Osteoblast (primary cell): ENCODE results near the gene USP3. TPM values are rescaled to one million over a fixed set of nuclear protein-coding genes. Genes with fewer than 3 reads are reported as not detected.
A peak's percentile ranks its signal among the peaks of the same experiment; 100 is the strongest.
"Not testable (repeated sequence)": the region's sequence is repeated elsewhere in the genome, so short reads cannot be mapped to it uniquely, and the experiment has no call there.

Source experiments
- DNase-seq: peaks from one replicate; pipeline ENCODE4 v3.0.0; 2011; ENCODE audit warnings: low spot score, mixed read lengths; ENCODE audit not compliant: insufficient read length; ENCODE audit errors: missing footprints
- H2AFZ ChIP-seq: 2 replicates; pipeline ENCODE4 v1.6.0; 2011; ENCODE audit warnings: mild to moderate bottlenecking, low read length
- H3K27ac ChIP-seq: 2 replicates; pipeline ENCODE4 v1.5.1; 2011; ENCODE audit warnings: mild to moderate bottlenecking, low read depth, low read length, moderate library complexity
- H3K27me3 ChIP-seq: 2 replicates; pipeline ENCODE4 v1.6.0; 2012; ENCODE audit warnings: mild to moderate bottlenecking, control low read depth, inconsistent platforms, low read length, moderate library complexity; ENCODE audit not compliant: insufficient read depth
- H3K36me3 ChIP-seq: 2 replicates; pipeline ENCODE4 v1.5.1; 2011; ENCODE audit warnings: mild to moderate bottlenecking, low read length, control low read depth, moderate library complexity; ENCODE audit not compliant: insufficient read depth
- H3K4me1 ChIP-seq: 2 replicates; pipeline ENCODE4 v1.5.1; 2011; ENCODE audit warnings: mild to moderate bottlenecking, low read length, control low read depth, moderate library complexity; ENCODE audit not compliant: insufficient read depth
- H3K4me2 ChIP-seq: 2 replicates; pipeline ENCODE4 v1.6.0; 2011; ENCODE audit warnings: mild to moderate bottlenecking, low read length; ENCODE audit not compliant: insufficient read depth
- H3K4me3 ChIP-seq: fragments of 200-600 bp; sonication (generic); 3 replicates; pipeline ENCODE4 v1.5.1; 2012; ENCODE audit warnings: mild to moderate bottlenecking, low read length, inconsistent platforms; ENCODE audit not compliant: insufficient read depth
- H3K79me2 ChIP-seq: 2 replicates; pipeline ENCODE4 v1.6.0; 2012; ENCODE audit warnings: mild to moderate bottlenecking, low read length, control low read depth, inconsistent platforms; ENCODE audit not compliant: insufficient read depth
- H3K9me3 ChIP-seq: 2 replicates; pipeline ENCODE4 v1.5.1; 2011; ENCODE audit warnings: low read depth, low read length, control low read depth
- H4K20me1 ChIP-seq: 2 replicates; pipeline ENCODE4 v1.6.0; 2012; ENCODE audit warnings: mild to moderate bottlenecking, low read length, control low read depth; ENCODE audit not compliant: insufficient read depth
- total RNA-seq: library from RNA; depleted of rRNA; stranded (reverse); fragments of >200 nt; gene quantifications from 2 replicates; pipeline ENCODE4 v1.2.3, GENCODE V29; 2012
- TF ChIP-seq, protein P1 (sequence below): IDR thresholded peaks from 2 replicates; pipeline ENCODE4 v1.5.1; 2011; ENCODE audit warnings: mild to moderate bottlenecking, low read depth, low read length, moderate library complexity; ENCODE audit errors: extremely low read depth

Gene USP3
- total RNA-seq, 1 donor = 60.1 TPM

DNA sequence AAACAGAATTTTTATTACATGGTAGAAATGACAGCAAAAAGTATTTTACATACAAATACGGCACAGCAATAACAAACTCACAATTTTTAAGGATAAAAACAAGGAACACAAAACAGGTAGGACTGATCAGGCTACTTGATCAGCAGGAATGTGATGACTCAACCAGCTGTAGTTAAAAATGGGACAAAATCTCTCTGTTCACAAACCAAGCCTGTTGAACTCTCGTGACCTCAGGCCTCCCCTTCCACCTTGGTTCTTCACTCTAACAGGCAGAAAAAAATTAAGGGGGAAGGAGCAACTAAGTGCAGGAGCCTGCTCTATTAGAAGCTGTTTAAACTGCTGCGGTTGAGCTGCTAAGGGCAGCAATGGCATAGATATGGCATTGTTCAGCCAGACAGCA lies 111.5 kb downstream of the USP3 start:
- TF ChIP-seq, protein P1, sequence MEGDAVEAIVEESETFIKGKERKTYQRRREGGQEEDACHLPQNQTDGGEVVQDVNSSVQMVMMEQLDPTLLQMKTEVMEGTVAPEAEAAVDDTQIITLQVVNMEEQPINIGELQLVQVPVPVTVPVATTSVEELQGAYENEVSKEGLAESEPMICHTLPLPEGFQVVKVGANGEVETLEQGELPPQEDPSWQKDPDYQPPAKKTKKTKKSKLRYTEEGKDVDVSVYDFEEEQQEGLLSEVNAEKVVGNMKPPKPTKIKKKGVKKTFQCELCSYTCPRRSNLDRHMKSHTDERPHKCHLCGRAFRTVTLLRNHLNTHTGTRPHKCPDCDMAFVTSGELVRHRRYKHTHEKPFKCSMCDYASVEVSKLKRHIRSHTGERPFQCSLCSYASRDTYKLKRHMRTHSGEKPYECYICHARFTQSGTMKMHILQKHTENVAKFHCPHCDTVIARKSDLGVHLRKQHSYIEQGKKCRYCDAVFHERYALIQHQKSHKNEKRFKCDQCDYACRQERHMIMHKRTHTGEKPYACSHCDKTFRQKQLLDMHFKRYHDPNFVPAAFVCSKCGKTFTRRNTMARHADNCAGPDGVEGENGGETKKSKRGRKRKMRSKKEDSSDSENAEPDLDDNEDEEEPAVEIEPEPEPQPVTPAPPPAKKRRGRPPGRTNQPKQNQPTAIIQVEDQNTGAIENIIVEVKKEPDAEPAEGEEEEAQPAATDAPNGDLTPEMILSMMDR = no peak
- no peaks in the 10 kb centered on the region for H3K79me2 ChIP-seq
- H3K9me3 ChIP-seq = no peaks in the 10 kb centered on the region
- peaks cover 20% of the 10 kb centered on the region for H3K36me3 ChIP-seq
- no peak overlapping the region for H2AFZ ChIP-seq
- no peak overlapping the region for H3K4me3 ChIP-seq
- H4K20me1 ChIP-seq = no peaks in the 10 kb centered on the region
- no peak overlapping the region for H3K4me2 ChIP-seq
- DNase-seq = no peak
- no peak overlapping the region for H3K27ac ChIP-seq
- H3K4me1 ChIP-seq = peaks cover 4% of the 10 kb centered on the region
- no peaks in the 10 kb centered on the region for H3K27me3 ChIP-seq

DNA sequence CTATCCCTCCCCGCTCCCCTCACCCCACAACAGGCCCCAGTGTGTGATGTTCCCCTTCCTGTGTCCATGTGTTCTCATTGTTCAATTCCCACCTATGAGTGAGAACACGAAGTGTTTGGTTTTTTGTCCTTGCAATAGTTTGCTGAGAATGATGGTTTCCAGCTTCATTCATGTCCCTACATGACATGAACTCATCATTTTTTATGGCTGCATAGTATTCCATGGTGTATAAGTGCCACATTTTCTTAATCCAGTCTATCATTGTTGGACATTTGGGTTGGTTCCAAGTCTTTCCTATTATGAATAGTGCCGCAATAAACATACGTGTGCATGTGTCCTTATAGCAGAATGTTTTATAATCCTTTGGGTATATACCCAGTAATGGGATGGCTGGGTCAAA lies 112.8 kb downstream of the USP3 start:
- not testable (repeated sequence) for H3K4me1 ChIP-seq, H4K20me1 ChIP-seq, H3K79me2 ChIP-seq, H3K9me3 ChIP-seq, H2AFZ ChIP-seq, DNase-seq, H3K27ac ChIP-seq, H3K4me2 ChIP-seq, H3K27me3 ChIP-seq, H3K4me3 ChIP-seq
- peaks cover 17% of the 10 kb centered on the region for H3K36me3 ChIP-seq

DNA sequence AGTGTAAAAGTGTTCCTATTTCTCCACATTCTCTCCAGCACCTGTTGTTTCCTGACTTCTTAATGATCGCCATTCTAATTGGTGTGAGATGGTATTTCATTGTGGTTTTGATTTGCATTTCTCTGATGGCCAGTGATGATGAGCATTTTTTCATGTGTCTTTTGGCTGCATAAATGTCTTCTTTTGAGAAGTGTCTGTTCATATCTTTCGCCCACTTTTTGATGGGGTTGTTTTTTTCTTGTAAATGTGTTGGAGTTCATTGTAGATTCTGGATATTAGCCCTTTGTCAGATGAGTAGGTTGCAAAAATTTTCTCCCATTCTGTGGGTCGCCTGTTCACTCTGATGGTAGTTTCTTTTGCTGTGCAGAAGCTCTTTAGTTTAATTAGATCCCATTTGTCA lies 113.2 kb downstream of the USP3 start:
- not testable (repeated sequence) for H3K4me3 ChIP-seq, H3K4me2 ChIP-seq, H2AFZ ChIP-seq, H3K4me1 ChIP-seq, H3K79me2 ChIP-seq, H3K27ac ChIP-seq, H3K9me3 ChIP-seq, H3K27me3 ChIP-seq, DNase-seq, H4K20me1 ChIP-seq
- peaks cover 19% of the 10 kb centered on the region for H3K36me3 ChIP-seq

DNA sequence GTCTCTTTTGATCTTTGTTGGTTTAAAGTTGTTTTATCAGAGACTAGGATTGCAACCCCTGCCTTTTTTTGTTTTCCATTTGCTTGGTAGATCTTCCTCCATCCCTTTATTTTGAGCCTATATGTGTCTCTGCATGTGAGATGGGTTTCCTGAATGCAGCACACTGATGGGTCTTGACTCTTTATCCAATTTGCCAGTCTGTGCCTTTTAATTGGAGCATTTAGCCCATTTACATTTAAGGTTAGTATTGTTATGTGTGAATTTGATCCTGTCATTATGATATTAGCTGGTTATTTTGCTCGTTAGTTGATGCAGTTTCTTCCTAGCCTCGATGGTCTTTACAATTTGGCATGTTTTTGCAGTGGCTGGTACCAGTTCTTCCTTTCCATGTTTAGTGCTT lies 116.4 kb downstream of the USP3 start:
- not testable (repeated sequence) for H3K4me1 ChIP-seq, H3K27ac ChIP-seq, H4K20me1 ChIP-seq, H3K9me3 ChIP-seq, H3K4me2 ChIP-seq, H3K79me2 ChIP-seq, H3K27me3 ChIP-seq, H3K4me3 ChIP-seq, H2AFZ ChIP-seq, DNase-seq
- H3K36me3 ChIP-seq = peaks cover 24% of the 10 kb centered on the region

DNA sequence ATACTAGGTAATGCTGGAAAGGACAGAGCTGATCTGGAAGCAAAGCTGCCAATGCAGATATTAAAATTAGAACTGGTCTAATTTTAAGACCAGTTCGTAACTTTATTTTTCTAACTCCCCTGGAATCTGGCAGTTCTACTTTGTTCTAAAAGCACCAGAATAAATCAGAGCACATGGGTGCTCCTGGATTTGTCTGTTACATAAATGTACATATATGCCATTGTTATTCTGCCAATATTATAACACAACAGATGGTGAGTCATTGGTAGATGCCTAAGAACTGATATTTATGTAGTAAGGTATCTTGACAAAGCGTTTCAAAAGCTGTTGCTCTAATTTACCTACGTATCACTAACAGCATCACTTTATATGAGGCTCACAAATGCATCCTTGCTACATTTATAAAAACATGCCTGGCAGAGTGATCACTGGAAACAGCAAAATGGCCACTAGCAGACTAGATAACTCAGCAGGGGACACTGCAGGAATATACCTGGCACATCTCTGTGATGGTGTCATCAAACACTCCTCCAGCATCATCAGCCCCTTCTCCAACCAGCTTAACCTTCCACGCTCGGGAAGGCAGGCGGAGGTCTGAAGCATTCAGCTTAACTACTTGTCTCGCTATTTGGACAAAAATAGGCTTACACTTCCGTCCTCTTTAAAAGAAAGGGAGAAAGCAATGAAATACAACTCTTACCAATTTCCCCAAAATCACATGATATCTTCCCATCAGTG lies 119.0 kb downstream of the USP3 start:
- Histone ChIP-seq H3K4me1 (no peaks in the 10 kb centered on the region), H3K9me3 (no peaks in the 10 kb centered on the region), H3K27ac (no peak overlapping the region), H4K20me1 (no peaks in the 10 kb centered on the region), H2AFZ (no peak overlapping the region), H3K4me2 (no peak overlapping the region), H3K79me2 (no peaks in the 10 kb centered on the region), H3K36me3 (peaks cover 49% of the 10 kb centered on the region), H3K4me3 (no peak overlapping the region), H3K27me3 (no peaks in the 10 kb centered on the region)
- TF ChIP-seq, protein P1 = no peak
- DNase-seq = peak; percentile 31
